Activated CD4-positive, alpha-beta T cell treated with anti-CD3 and anti-CD28 coated beads for 4 hours (primary cell): ENCODE measurements around the gene MEN1.

ENCODE experiments used
- DNase-seq, 2 donors: peaks; one replicate each; pipeline ENCODE4 v3.0.0-alpha.2; 2020

MEN1 gene

GRCh38 chr11:64759722-64760719, 50.3 kb downstream of the MEN1 start, which contains the start of gene PYGM:
Gene PYGM, minus strand, starts transcription at chr11:64759974. Its CDS starts 76 bp downstream, at chr11:64759898.
- DNase-seq: no peak

GRCh38 chr11:64759131-64759721, 51.1 kb downstream of the MEN1 start:
- no peak for DNase-seq

GRCh38 chr11:64758330-64759079, 51.8 kb downstream of the MEN1 start:
- DNase-seq: no peak

GRCh38 chr11:64757549-64758329, 52.6 kb downstream of the MEN1 start:
- no peak for DNase-seq

GRCh38 chr11:64755681-64756361, 54.5 kb downstream of the MEN1 start:
- DNase-seq: no peak

- DNase-seq: no peak
Observed at GRCh38 chr11:64754919-64755662, 55.3 kb downstream of the MEN1 start.

- DNase-seq: no peak
Observed at GRCh38 chr11:64754124-64754918, 56.0 kb downstream of the MEN1 start.
